ENCODE measurements around the gene ANKRD23.

- no peak for TF ChIP-seq EZH2 (IDR thresholded peaks at IDR 0.05; ENCODE audit: borderline replicate concordance, low read length)
- TF ChIP-seq, protein P1, sequence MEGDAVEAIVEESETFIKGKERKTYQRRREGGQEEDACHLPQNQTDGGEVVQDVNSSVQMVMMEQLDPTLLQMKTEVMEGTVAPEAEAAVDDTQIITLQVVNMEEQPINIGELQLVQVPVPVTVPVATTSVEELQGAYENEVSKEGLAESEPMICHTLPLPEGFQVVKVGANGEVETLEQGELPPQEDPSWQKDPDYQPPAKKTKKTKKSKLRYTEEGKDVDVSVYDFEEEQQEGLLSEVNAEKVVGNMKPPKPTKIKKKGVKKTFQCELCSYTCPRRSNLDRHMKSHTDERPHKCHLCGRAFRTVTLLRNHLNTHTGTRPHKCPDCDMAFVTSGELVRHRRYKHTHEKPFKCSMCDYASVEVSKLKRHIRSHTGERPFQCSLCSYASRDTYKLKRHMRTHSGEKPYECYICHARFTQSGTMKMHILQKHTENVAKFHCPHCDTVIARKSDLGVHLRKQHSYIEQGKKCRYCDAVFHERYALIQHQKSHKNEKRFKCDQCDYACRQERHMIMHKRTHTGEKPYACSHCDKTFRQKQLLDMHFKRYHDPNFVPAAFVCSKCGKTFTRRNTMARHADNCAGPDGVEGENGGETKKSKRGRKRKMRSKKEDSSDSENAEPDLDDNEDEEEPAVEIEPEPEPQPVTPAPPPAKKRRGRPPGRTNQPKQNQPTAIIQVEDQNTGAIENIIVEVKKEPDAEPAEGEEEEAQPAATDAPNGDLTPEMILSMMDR (IDR thresholded peaks at IDR 0.05; ENCODE audit: low read length): no peak
These were observed 17.1 kb downstream of the ANKRD23 start for GRCh38 chr2:96826546-96827278.

All from OCI-LY1 (cell line).